ENCODE results near the gene STAC2. TPM values are rescaled to one million over a fixed set of nuclear protein-coding genes. Genes with fewer than 3 reads are reported as not detected.

STAC2 gene
- total and polyA plus RNA-seq, 9 of the 15 experiments (the other 6 are each of a cell fraction or from before 2014, with no cell fraction given) = not detected

GRCh38 chr17:39194089-39194984 is 31.4 kb downstream of the STAC2 start (continued):
- TF ChIP-seq ZBTB1 (CRISPR knock-in tag; IDR thresholded peaks at IDR 0.05; ENCODE audit: borderline replicate concordance, low read depth) (no peak), MTF1 (CRISPR knock-in tag; IDR thresholded peaks at IDR 0.05; ENCODE audit: borderline replicate concordance) (no peak), MYNN (IDR thresholded peaks at IDR 0.05) (0 out of 2 replicates have a peak, but pooled peaks have one; percentile 24), MYNN (CRISPR knock-in tag; IDR thresholded peaks at IDR 0.05) (no peak), CHAMP1 (IDR thresholded peaks at IDR 0.05) (no peak), JUND (IDR thresholded peaks at IDR 0.05; ENCODE audit: borderline replicate concordance, low read depth, low read length) (peak; percentile 68), JUND (tag; IDR thresholded peaks at IDR 0.05; ENCODE audit: borderline replicate concordance, low read depth, low read length) (peak; percentile 16; the same call in 1 of the 3 replicates), TBL1XR1 (IDR thresholded peaks at IDR 0.05; ENCODE audit: low read length in 2 of 2) (no peak), SMC3 (conservative IDR thresholded peaks at IDR 0.05; ENCODE audit: insufficient read depth, low read depth, low read length) (peak; percentile 54; the same call in 1 of the 2 replicates), MGA (IDR thresholded peaks at IDR 0.05) (no peak), YY1 (IDR thresholded peaks at IDR 0.05; ENCODE audit: borderline replicate concordance in 1 of 3, control insufficient read depth in 1 of 3, extremely low read depth in 1 of 3, insufficient read depth in 3 of 3, insufficient read length in 1 of 3, insufficient replicate concordance in 2 of 3, low read depth in 1 of 3, low read length in 2 of 3) (peak in 1 of 3 experiments; percentile 43), XRCC5 (IDR thresholded peaks at IDR 0.05; ENCODE audit: low read depth, low read length) (peak; percentile 53; the same call in 1 of the 2 replicates)

Measured in K562 (cell line).